ENCODE data around the gene DDR1. TPM values are rescaled to one million over a fixed set of nuclear protein-coding genes. Genes with fewer than 3 reads are reported as not detected.

DDR1 gene
- total RNA-seq, 1 donor from 2014 or later, result 8.2 TPM

DNA sequence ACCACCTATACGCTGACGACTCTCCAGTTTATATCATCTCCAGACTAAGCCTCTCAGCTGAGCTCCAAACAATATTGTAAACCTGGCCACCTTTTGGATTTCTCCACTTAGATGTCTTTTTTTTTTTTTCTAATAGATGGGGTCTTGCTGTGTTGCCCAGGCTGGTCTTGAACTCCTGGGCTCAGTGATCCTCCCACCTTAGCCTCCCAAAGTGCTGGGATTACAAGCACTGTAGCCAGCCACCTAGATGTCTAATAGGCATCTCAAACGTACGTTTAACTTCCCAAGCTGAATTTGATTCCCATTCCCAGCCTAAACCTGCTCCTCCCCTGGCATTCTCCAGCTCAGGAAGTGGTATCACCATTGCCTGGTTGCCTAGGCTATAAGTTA lies 5.2 kb downstream of the DDR1 start:
- H3K27me3 Mint-ChIP-seq (ENCODE audit: unreplicated experiment), result peaks cover 9% of the 10 kb centered on the region
- no peak overlapping the region for H3K4me3 Mint-ChIP-seq (ENCODE audit: unreplicated experiment)
- no peak overlapping the region for H3K27ac Mint-ChIP-seq (ENCODE audit: unreplicated experiment)
- peaks cover 5% of the 10 kb centered on the region for H3K36me3 Mint-ChIP-seq (ENCODE audit: low read depth, unreplicated experiment)
- DNase-seq (ENCODE audit: low spot score), result no peak
- H3K9me3 Mint-ChIP-seq (ENCODE audit: unreplicated experiment), result no peaks in the 10 kb centered on the region
- TF ChIP-seq, protein P1, sequence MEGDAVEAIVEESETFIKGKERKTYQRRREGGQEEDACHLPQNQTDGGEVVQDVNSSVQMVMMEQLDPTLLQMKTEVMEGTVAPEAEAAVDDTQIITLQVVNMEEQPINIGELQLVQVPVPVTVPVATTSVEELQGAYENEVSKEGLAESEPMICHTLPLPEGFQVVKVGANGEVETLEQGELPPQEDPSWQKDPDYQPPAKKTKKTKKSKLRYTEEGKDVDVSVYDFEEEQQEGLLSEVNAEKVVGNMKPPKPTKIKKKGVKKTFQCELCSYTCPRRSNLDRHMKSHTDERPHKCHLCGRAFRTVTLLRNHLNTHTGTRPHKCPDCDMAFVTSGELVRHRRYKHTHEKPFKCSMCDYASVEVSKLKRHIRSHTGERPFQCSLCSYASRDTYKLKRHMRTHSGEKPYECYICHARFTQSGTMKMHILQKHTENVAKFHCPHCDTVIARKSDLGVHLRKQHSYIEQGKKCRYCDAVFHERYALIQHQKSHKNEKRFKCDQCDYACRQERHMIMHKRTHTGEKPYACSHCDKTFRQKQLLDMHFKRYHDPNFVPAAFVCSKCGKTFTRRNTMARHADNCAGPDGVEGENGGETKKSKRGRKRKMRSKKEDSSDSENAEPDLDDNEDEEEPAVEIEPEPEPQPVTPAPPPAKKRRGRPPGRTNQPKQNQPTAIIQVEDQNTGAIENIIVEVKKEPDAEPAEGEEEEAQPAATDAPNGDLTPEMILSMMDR (IDR thresholded peaks at IDR 0.05; ENCODE audit: unreplicated experiment), result no peak
- H3K4me1 Mint-ChIP-seq (ENCODE audit: unreplicated experiment), result peaks cover 15% of the 10 kb centered on the region

GRCh38 chr6:30889921-30890645 lies 5.8 kb downstream of the DDR1 start:
- Mint-ChIP-seq H3K4me1 (ENCODE audit: unreplicated experiment) (peaks cover 15% of the 10 kb centered on the region), H3K27ac (ENCODE audit: unreplicated experiment) (peak overlapping the region; percentile 18), H3K9me3 (ENCODE audit: unreplicated experiment) (no peaks in the 10 kb centered on the region), H3K36me3 (ENCODE audit: low read depth, unreplicated experiment) (peaks cover 5% of the 10 kb centered on the region), H3K27me3 (ENCODE audit: unreplicated experiment) (peaks cover 9% of the 10 kb centered on the region), H3K4me3 (ENCODE audit: unreplicated experiment) (peak overlapping the region; percentile 47)
- no peak for DNase-seq (ENCODE audit: low spot score)
- TF ChIP-seq, protein P1 (IDR thresholded peaks at IDR 0.05; ENCODE audit: unreplicated experiment), result no peak

GRCh38 chr6:30890646-30891449 lies 6.5 kb downstream of the DDR1 start:
- no peak for DNase-seq (ENCODE audit: low spot score)
- H3K4me1 Mint-ChIP-seq (ENCODE audit: unreplicated experiment), result peaks cover 10% of the 10 kb centered on the region
- peaks cover 6% of the 10 kb centered on the region for H3K27me3 Mint-ChIP-seq (ENCODE audit: unreplicated experiment)
- no peak overlapping the region for H3K27ac Mint-ChIP-seq (ENCODE audit: unreplicated experiment)
- TF ChIP-seq, protein P1 (IDR thresholded peaks at IDR 0.05; ENCODE audit: unreplicated experiment), result no peak
- H3K4me3 Mint-ChIP-seq (ENCODE audit: unreplicated experiment), result no peak overlapping the region
- H3K36me3 Mint-ChIP-seq (ENCODE audit: low read depth, unreplicated experiment), result peaks cover 5% of the 10 kb centered on the region
- H3K9me3 Mint-ChIP-seq (ENCODE audit: unreplicated experiment), result no peaks in the 10 kb centered on the region

DNA sequence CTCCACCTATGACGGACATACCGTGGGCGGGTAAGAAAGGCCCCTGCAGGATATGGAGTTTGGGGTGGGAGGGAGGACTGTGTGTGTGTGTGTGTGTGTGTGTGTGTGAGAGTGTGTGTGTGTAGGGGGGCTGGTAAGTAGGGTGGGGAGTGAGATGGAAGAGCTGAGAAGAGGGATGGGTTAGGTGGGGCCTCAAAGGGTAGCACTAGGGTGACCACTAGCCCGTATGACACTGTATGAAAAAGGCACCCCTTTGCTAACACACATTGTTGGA lies 7.1 kb downstream of the DDR1 start:
- Mint-ChIP-seq H3K27me3 (ENCODE audit: unreplicated experiment) (peaks cover 7% of the 10 kb centered on the region), H3K36me3 (ENCODE audit: low read depth, unreplicated experiment) (peaks cover 5% of the 10 kb centered on the region), H3K4me3 (ENCODE audit: unreplicated experiment) (no peak overlapping the region), H3K9me3 (ENCODE audit: unreplicated experiment) (no peaks in the 10 kb centered on the region), H3K4me1 (ENCODE audit: unreplicated experiment) (peaks cover 6% of the 10 kb centered on the region), H3K27ac (ENCODE audit: unreplicated experiment) (no peak overlapping the region)
- DNase-seq (ENCODE audit: low spot score), result no peak
- TF ChIP-seq, protein P1 (IDR thresholded peaks at IDR 0.05; ENCODE audit: unreplicated experiment), result no peak

All from endothelial cell (in vitro differentiated cells).